HL-60 (cell line): ENCODE data around the gene SMURF1.

ENCODE experiments used
- DNase-seq, 2 experiments: peaks; one replicate each; pipeline ENCODE4 v3.0.0-alpha.2; 2010 to 2020; ENCODE audit warnings: low read depth in 1 of 2, low spot score in 1 of 2
- H3K27ac ChIP-seq: fragments of 250-450 bp; sonication (Bioruptor Pico); replicated peaks from 2 replicates; pipeline ENCODE4 v1.5.1; 2020; ENCODE audit warnings: mild to moderate bottlenecking, moderate library complexity
- H3K27me3 ChIP-seq: fragments of 250-450 bp; sonication (Bioruptor Pico); 2 replicates; pipeline ENCODE4 v1.5.1; 2021; ENCODE audit warnings: mild to moderate bottlenecking, moderate library complexity; ENCODE audit not compliant: insufficient read depth, poor library complexity, severe bottlenecking
- H3K4me3 ChIP-seq: replicated peaks from 2 replicates; pipeline ENCODE4 v1.5.1; 2011; ENCODE audit warnings: mild to moderate bottlenecking, control low read depth, low read length; ENCODE audit not compliant: insufficient read depth
- CTCF ChIP-seq: IDR thresholded peaks from one replicate; pipeline ENCODE4 v1.5.1; 2011; ENCODE audit warnings: low read length, control low read depth, inconsistent platforms; ENCODE audit not compliant: insufficient read depth
- GABPA ChIP-seq: IDR thresholded peaks from 2 replicates; pipeline ENCODE4 v1.6.1; 2012; ENCODE audit warnings: low read depth
- POLR2AphosphoS5 ChIP-seq: IDR thresholded peaks from 2 replicates; pipeline ENCODE4 v1.6.1; 2012; ENCODE audit warnings: low read depth
- REST ChIP-seq: IDR thresholded peaks from 2 replicates; pipeline ENCODE4 v1.6.1; 2012; ENCODE audit warnings: low read depth; ENCODE audit not compliant: insufficient replicate concordance
- SPI1 ChIP-seq: IDR thresholded peaks from 2 replicates; pipeline ENCODE4 v1.6.1; 2012; ENCODE audit warnings: low read depth, mild to moderate bottlenecking, borderline replicate concordance

Gene SMURF1

GRCh38 chr7:99097730-99098129, 46.2 kb downstream of the SMURF1 start:
- Histone ChIP-seq H3K27ac (no peak overlapping the region), H3K4me3 (no peak overlapping the region), H3K27me3 (no peaks in the 10 kb centered on the region)
- TF ChIP-seq REST (no peak), SPI1 (no peak), CTCF (no peak), GABPA (no peak), POLR2AphosphoS5 (no peak)
- no peak for DNase-seq

GRCh38 chr7:99096124-99096887, 47.6 kb downstream of the SMURF1 start:
- H3K4me3 ChIP-seq, result no peak overlapping the region
- no peak for DNase-seq
- no peak for TF ChIP-seq GABPA
- TF ChIP-seq SPI1, result no peak
- no peak overlapping the region for H3K27ac ChIP-seq
- no peaks in the 10 kb centered on the region for H3K27me3 ChIP-seq

GRCh38 chr7:99095698-99096097, 48.2 kb downstream of the SMURF1 start:
- Histone ChIP-seq H3K27ac (no peak overlapping the region), H3K4me3 (no peak overlapping the region)
- TF ChIP-seq GABPA, result no peak
- TF ChIP-seq POLR2AphosphoS5, result no peak

GRCh38 chr7:99094401-99094800, 49.5 kb downstream of the SMURF1 start:
- Histone ChIP-seq H3K27me3 (no peaks in the 10 kb centered on the region), H3K27ac (no peak overlapping the region), H3K4me3 (no peak overlapping the region)
- no peak for TF ChIP-seq POLR2AphosphoS5
- TF ChIP-seq REST, result no peak
- no peak for TF ChIP-seq SPI1
- no peak for TF ChIP-seq GABPA
- no peak for TF ChIP-seq CTCF
- DNase-seq, result no peak

More at GRCh38 chr7:99095698-99096097, 48.2 kb downstream of the SMURF1 start:
- H3K27me3 ChIP-seq, result no peaks in the 10 kb centered on the region
- no peak for DNase-seq
